PC-3 (cell line): ENCODE data around the gene THBS4. TPM values are rescaled to one million over a fixed set of nuclear protein-coding genes. Genes with fewer than 3 reads are reported as not detected.

Experiments used
- ATAC-seq: fragments of 200-7000 bp; cut with Tn5 transposase; 2 replicates; pipeline ENCODE4 v1.9.1; 2020; ENCODE audit warnings: mild to moderate bottlenecking, moderate library complexity
- BruUV-seq: library from RNA; stranded (reverse); fragments of 400-500 nt; replicated peaks from 2 replicates; lab custom pipeline; 2021; lab: Mats Ljungman, UMichigan
- CTCF ChIA-PET: fragments of 300-600 bp; sonication (Branson Sonifier 250); formaldehyde crosslinking; loops from one replicate; lab custom pipeline; 2022; ENCODE audit warnings: antibody characterized with exemption; lab: Charles Lee
- POLR2A ChIA-PET: fragments of 300-600 bp; sonication (Branson Sonifier 250); formaldehyde crosslinking; loops from one replicate; lab custom pipeline; 2022; ENCODE audit warnings: antibody characterized with exemption; ENCODE audit not compliant: unreplicated experiment; lab: Charles Lee
- DNase-seq: peaks from one replicate; pipeline ENCODE4 v3.0.0-alpha.2; 2015
- H2AFZ ChIP-seq: fragments of 300-600 bp; sonication (generic); 2 replicates; pipeline ENCODE4 v1.6.0; 2016; ENCODE audit warnings: antibody characterized with exemption, low read length
- H3F3A ChIP-seq: fragments of 300-600 bp; sonication (generic); one replicate; pipeline ENCODE4 v1.6.0; 2017; ENCODE audit warnings: antibody characterized with exemption, low read length, control low read depth, mild to moderate bottlenecking; ENCODE audit not compliant: unreplicated experiment
- H3K27ac ChIP-seq: fragments of 300-600 bp; sonication (generic); 2 replicates; pipeline ENCODE4 v1.5.1; 2016; ENCODE audit warnings: mild to moderate bottlenecking, low read length
- H3K27me3 ChIP-seq: fragments of 300-600 bp; sonication (generic); 2 replicates; pipeline ENCODE4 v1.6.1; 2016; ENCODE audit warnings: low read length, mixed read lengths
- H3K36me3 ChIP-seq: fragments of 300-600 bp; sonication (generic); 2 replicates; pipeline ENCODE4 v1.6.1; 2016; ENCODE audit warnings: low read depth, mixed run types, low read length, mixed read lengths
- H3K4me1 ChIP-seq: fragments of 300-600 bp; sonication (generic); 2 replicates; pipeline ENCODE4 v1.5.1; 2016; ENCODE audit warnings: low read length; ENCODE audit not compliant: insufficient read depth
- H3K4me2 ChIP-seq: fragments of 300-600 bp; sonication (generic); 2 replicates; pipeline ENCODE4 v1.6.0; 2016; ENCODE audit warnings: low read length
- H3K4me3 ChIP-seq: fragments of 300-600 bp; sonication (generic); 2 replicates; pipeline ENCODE4 v1.5.1; 2016; ENCODE audit warnings: mild to moderate bottlenecking, low read length, mixed read lengths
- H3K79me2 ChIP-seq: fragments of 300-600 bp; sonication (generic); 2 replicates; pipeline ENCODE4 v1.6.1; 2017; ENCODE audit warnings: low read length, mixed read lengths
- H3K9ac ChIP-seq: fragments of 300-600 bp; sonication (generic); 2 replicates; pipeline ENCODE4 v1.6.0; 2016; ENCODE audit warnings: mild to moderate bottlenecking, low read length
- H3K9me2 ChIP-seq: fragments of 300-600 bp; sonication (generic); replicated peaks from 2 replicates; pipeline ENCODE4 v1.6.1; 2016; ENCODE audit warnings: mixed run types, low read length, mixed read lengths
- H3K9me3 ChIP-seq: fragments of 300-600 bp; sonication (generic); 2 replicates; pipeline ENCODE4 v1.6.1; 2016; ENCODE audit warnings: low read length, mixed read lengths
- H4K20me1 ChIP-seq: fragments of 300-600 bp; sonication (generic); 2 replicates; pipeline ENCODE4 v1.6.1; 2016; ENCODE audit warnings: low read length, mixed read lengths
- CTCF ChIP-seq: fragments of 300-600 bp; sonication (generic); conservative IDR thresholded peaks from 2 replicates; pipeline ENCODE4 v1.5.1; 2017; ENCODE audit warnings: antibody characterized with exemption, low read depth, mild to moderate bottlenecking, low read length
- EZH2 ChIP-seq: fragments of 300-600 bp; sonication (generic); IDR thresholded peaks from one replicate; pipeline ENCODE4 v1.6.1; 2017; ENCODE audit warnings: antibody characterized with exemption, mild to moderate bottlenecking, low read length; ENCODE audit not compliant: unreplicated experiment
- EZH2phosphoT487 ChIP-seq: fragments of 300-600 bp; sonication (generic); IDR thresholded peaks from 2 replicates; pipeline ENCODE4 v1.6.1; 2018; ENCODE audit warnings: mild to moderate bottlenecking, antibody characterized with exemption, low read length, borderline replicate concordance
- intact Hi-C: fragments of 100-400 bp; cut with micrococcal nuclease; formaldehyde crosslinking; loops from 2 replicates; pipeline ENCODE4 v1.9.0; 2023
- total RNA-seq: library from RNA; depleted of rRNA; stranded (reverse); fragments of >200 nt; gene quantifications from 2 replicates; pipeline ENCODE4 v1.2.3, GENCODE V29; 2014

Gene THBS4
- total RNA-seq, 1 experiment from 2014 or later: 0.29 TPM

GRCh38 chr5:80008995-80009765 lies 26.0 kb upstream of the THBS4 start:
- Histone ChIP-seq H3K27ac (no peak overlapping the region), H4K20me1 (no peaks in the 10 kb centered on the region), H3K4me2 (no peak overlapping the region), H3K27me3 (no peaks in the 10 kb centered on the region), H3K4me3 (no peak overlapping the region), H3K9me3 (no peaks in the 10 kb centered on the region), H3K9me2 (no peaks in the 10 kb centered on the region), H3K79me2 (no peaks in the 10 kb centered on the region), H3K9ac (no peak overlapping the region), H2AFZ (no peak overlapping the region), H3K36me3 (no peaks in the 10 kb centered on the region), H3K4me1 (no peaks in the 10 kb centered on the region), H3F3A (no peaks in the 10 kb centered on the region)
- no peak for DNase-seq
- ChIA-PET POLR2A (no interaction called here), CTCF (no interaction called here)
- TF ChIP-seq EZH2phosphoT487: no peak
- no peak for TF ChIP-seq CTCF
- TF ChIP-seq EZH2: no peak
- no TSS peak for BruUV-seq
- intact Hi-C loops: loop anchor here (10.0 kb wide), 1 partner anchor 84 kb away; no protein-coding TSS in a partner anchor
- ATAC-seq: no peak

- Histone ChIP-seq H3K36me3 (no peaks in the 10 kb centered on the region), H3K27me3 (no peaks in the 10 kb centered on the region), H3K9me2 (no peaks in the 10 kb centered on the region), H3K4me1 (no peaks in the 10 kb centered on the region), H3K9me3 (no peaks in the 10 kb centered on the region), H3K27ac (no peak overlapping the region), H2AFZ (no peak overlapping the region), H3K4me2 (no peak overlapping the region), H3F3A (no peaks in the 10 kb centered on the region), H3K4me3 (no peak overlapping the region), H3K9ac (no peak overlapping the region), H3K79me2 (no peaks in the 10 kb centered on the region), H4K20me1 (no peaks in the 10 kb centered on the region)
- ATAC-seq (no peak), DNase-seq (no peak)
- no peak for TF ChIP-seq CTCF
- no peak for TF ChIP-seq EZH2
- TF ChIP-seq EZH2phosphoT487: no peak
- ChIA-PET CTCF (no interaction called here), POLR2A (no interaction called here)
- BruUV-seq: no TSS peak
- intact Hi-C loops: no loop called here
Measured at GRCh38 chr5:80010754-80011392, 24.3 kb upstream of the THBS4 start.

- Histone ChIP-seq H3K9ac (no peak overlapping the region), H3K27me3 (peaks cover 27% of the 10 kb centered on the region), H3K27ac (no peak overlapping the region), H2AFZ (no peak overlapping the region), H3K4me1 (no peaks in the 10 kb centered on the region), H3K36me3 (no peaks in the 10 kb centered on the region), H3K9me2 (no peaks in the 10 kb centered on the region), H3K4me2 (no peak overlapping the region), H3K9me3 (no peaks in the 10 kb centered on the region), H3K79me2 (no peaks in the 10 kb centered on the region), H4K20me1 (no peaks in the 10 kb centered on the region), H3K4me3 (no peak overlapping the region), H3F3A (no peaks in the 10 kb centered on the region)
- DNase-seq (no peak), ATAC-seq (no peak)
- CTCF ChIA-PET: no interaction called here
- TF ChIP-seq EZH2phosphoT487 (no peak), CTCF (no peak), EZH2 (no peak)
- intact Hi-C loops: no loop called here
- POLR2A ChIA-PET: no interaction called here
- BruUV-seq: no TSS peak
Measured at GRCh38 chr5:80025069-80025468, 10.1 kb upstream of the THBS4 start.
